ENCODE measurements around the gene MOK.

The MOK gene

GRCh38 chr14:102295270-102295669, 9.7 kb downstream of the MOK start:
- H3K4me3 ChIP-seq (ENCODE audit: low read length): no peak overlapping the region
- H3K4me1 ChIP-seq (ENCODE audit: low read length): no peaks in the 10 kb centered on the region
- no peaks in the 10 kb centered on the region for H4K20me1 ChIP-seq (ENCODE audit: insufficient read depth, low read length)
- TF ChIP-seq EZH2phosphoT487 (IDR thresholded peaks at IDR 0.05; ENCODE audit: low read depth) (no peak), CTCF (IDR thresholded peaks at IDR 0.05; ENCODE audit: low read depth, low read length) (peak; percentile 39)
- H3K36me3 ChIP-seq (replicated peaks; ENCODE audit: low read depth, low read length): no peaks in the 10 kb centered on the region
- no peak overlapping the region for H3K27ac ChIP-seq (ENCODE audit: low read length)
- H3K9ac ChIP-seq (ENCODE audit: low read length): no peak overlapping the region
- H2AFZ ChIP-seq (ENCODE audit: low read depth, low read length): no peak overlapping the region
- no peaks in the 10 kb centered on the region for H3K9me3 ChIP-seq (ENCODE audit: insufficient read depth, low read length)
- H3K4me2 ChIP-seq (ENCODE audit: low read length): no peak overlapping the region
- H3K79me2 ChIP-seq (ENCODE audit: low read length): no peaks in the 10 kb centered on the region
- no peaks in the 10 kb centered on the region for H3K27me3 ChIP-seq (ENCODE audit: low read depth, low read length)

- Histone ChIP-seq H3K4me1 (ENCODE audit: low read length) (no peaks in the 10 kb centered on the region), H3K4me2 (ENCODE audit: low read length) (no peak overlapping the region), H3K9me3 (ENCODE audit: insufficient read depth, low read length) (no peaks in the 10 kb centered on the region), H2AFZ (ENCODE audit: low read depth, low read length) (no peak overlapping the region), H3K27me3 (ENCODE audit: low read depth, low read length) (no peaks in the 10 kb centered on the region), H3K27ac (ENCODE audit: low read length) (no peak overlapping the region), H3K36me3 (replicated peaks; ENCODE audit: low read depth, low read length) (no peaks in the 10 kb centered on the region), H4K20me1 (ENCODE audit: insufficient read depth, low read length) (no peaks in the 10 kb centered on the region), H3K4me3 (ENCODE audit: low read length) (no peak overlapping the region), H3K79me2 (ENCODE audit: low read length) (no peaks in the 10 kb centered on the region), H3K9ac (ENCODE audit: low read length) (no peak overlapping the region)
- TF ChIP-seq CTCF (IDR thresholded peaks at IDR 0.05; ENCODE audit: low read depth, low read length): no peak
- TF ChIP-seq EZH2phosphoT487 (IDR thresholded peaks at IDR 0.05; ENCODE audit: low read depth): no peak
Observed at GRCh38 chr14:102293781-102294180, 11.2 kb downstream of the MOK start.

- TF ChIP-seq CTCF (IDR thresholded peaks at IDR 0.05; ENCODE audit: low read depth, low read length) (no peak), EZH2phosphoT487 (IDR thresholded peaks at IDR 0.05; ENCODE audit: low read depth) (no peak)
- H2AFZ ChIP-seq (ENCODE audit: low read depth, low read length): no peak overlapping the region
- no peak overlapping the region for H3K9ac ChIP-seq (ENCODE audit: low read length)
- no peak overlapping the region for H3K4me3 ChIP-seq (ENCODE audit: low read length)
- no peaks in the 10 kb centered on the region for H3K36me3 ChIP-seq (replicated peaks; ENCODE audit: low read depth, low read length)
- no peaks in the 10 kb centered on the region for H4K20me1 ChIP-seq (ENCODE audit: insufficient read depth, low read length)
- H3K27me3 ChIP-seq (ENCODE audit: low read depth, low read length): no peaks in the 10 kb centered on the region
- no peaks in the 10 kb centered on the region for H3K9me3 ChIP-seq (ENCODE audit: insufficient read depth, low read length)
- no peaks in the 10 kb centered on the region for H3K4me1 ChIP-seq (ENCODE audit: low read length)
- no peaks in the 10 kb centered on the region for H3K79me2 ChIP-seq (ENCODE audit: low read length)
- no peak overlapping the region for H3K27ac ChIP-seq (ENCODE audit: low read length)
- no peak overlapping the region for H3K4me2 ChIP-seq (ENCODE audit: low read length)
Observed at GRCh38 chr14:102292441-102292840, 12.5 kb downstream of the MOK start.

- TF ChIP-seq CTCF (IDR thresholded peaks at IDR 0.05; ENCODE audit: low read depth, low read length) (no peak), EZH2phosphoT487 (IDR thresholded peaks at IDR 0.05; ENCODE audit: low read depth) (no peak)
- H3K27me3 ChIP-seq (ENCODE audit: low read depth, low read length): no peaks in the 10 kb centered on the region
Observed at GRCh38 chr14:102288139-102288538, 16.8 kb downstream of the MOK start.

More at GRCh38 chr14:102288139-102288538, 16.8 kb downstream of the MOK start:
- Histone ChIP-seq H3K4me1 (ENCODE audit: low read length) (no peaks in the 10 kb centered on the region), H3K4me3 (ENCODE audit: low read length) (no peak overlapping the region), H3K9me3 (ENCODE audit: insufficient read depth, low read length) (no peaks in the 10 kb centered on the region), H4K20me1 (ENCODE audit: insufficient read depth, low read length) (no peaks in the 10 kb centered on the region), H3K36me3 (replicated peaks; ENCODE audit: low read depth, low read length) (no peaks in the 10 kb centered on the region), H3K27ac (ENCODE audit: low read length) (no peak overlapping the region), H3K4me2 (ENCODE audit: low read length) (no peak overlapping the region), H3K79me2 (ENCODE audit: low read length) (no peaks in the 10 kb centered on the region), H3K9ac (ENCODE audit: low read length) (no peak overlapping the region), H2AFZ (ENCODE audit: low read depth, low read length) (no peak overlapping the region)

All from OCI-LY3 (cell line).